Left ventricle myocardium superior (tissue), 1 donor: ENCODE data around the gene LYPD6. TPM values are rescaled to one million over a fixed set of nuclear protein-coding genes. Genes with fewer than 3 reads are reported as not detected.
"Not testable (repeated sequence)": the region's sequence is repeated elsewhere in the genome, so short reads cannot be mapped to it uniquely, and the experiment has no call there.

Experiments used
- ATAC-seq: fragments of 200-7000 bp; cut with Tn5 transposase; one replicate; pipeline ENCODE4 v1.9.1; 2020; ENCODE audit warnings: mild to moderate bottlenecking, moderate library complexity
- DNase-seq: peaks from one replicate; pipeline ENCODE4 v3.0.0-alpha.2; 2020
- intact Hi-C: fragments of 100-400 bp; cut with micrococcal nuclease; formaldehyde crosslinking; loops from one replicate; pipeline ENCODE4 v1.11.0; 2022
- total RNA-seq: library from RNA; stranded (reverse); fragmentation: NEBNext Ultra II Directional; extraction: Animal tissue kit (Norgen Biotek cat#: 25700); gene quantifications from one replicate; pipeline ENCODE4 v1.2.1, GENCODE V29; 2021
- donor health status: DM: no; HTN: yes; CAD: no; lungs with severe emphysema.

The LYPD6 gene
- total RNA-seq, 1 donor from 2014 or later: 0.30 TPM

- intact Hi-C loops: no loop called here
- DNase-seq: no peak
- ATAC-seq: no peak
Observed at GRCh38 chr2:149483004-149483605, 152.7 kb downstream of the LYPD6 start.

- no peak for DNase-seq
- intact Hi-C loops: no loop called here
- no peak for ATAC-seq
Observed at GRCh38 chr2:149486664-149487063, 156.3 kb downstream of the LYPD6 start.

GRCh38 chr2:149487189-149487588 is 156.8 kb downstream of the LYPD6 start:
- ATAC-seq (no peak), DNase-seq (no peak)
- intact Hi-C loops: no loop called here

GRCh38 chr2:149488706-149489440 is 158.5 kb downstream of the LYPD6 start:
- intact Hi-C loops: no loop called here
- DNase-seq: no peak
- no peak for ATAC-seq

- intact Hi-C loops: no loop called here
- ATAC-seq (no peak), DNase-seq (no peak)
Observed at GRCh38 chr2:149489452-149489851, 159.1 kb downstream of the LYPD6 start.

- no peak for ATAC-seq
Observed at GRCh38 chr2:149490296-149490695, 159.9 kb downstream of the LYPD6 start.

GRCh38 chr2:149492923-149493322 is 162.5 kb downstream of the LYPD6 start:
- ATAC-seq (no peak), DNase-seq (no peak)
- intact Hi-C loops: no loop called here

More at GRCh38 chr2:149490296-149490695, 159.9 kb downstream of the LYPD6 start:
- no peak for DNase-seq
- intact Hi-C loops: no loop called here

- DNase-seq, ATAC-seq, intact Hi-C loops: not testable (repeated sequence)
Observed at GRCh38 chr2:149499204-149499603, 168.8 kb downstream of the LYPD6 start.

GRCh38 chr2:149506808-149507207 is 176.4 kb downstream of the LYPD6 start:
- DNase-seq, intact Hi-C loops, ATAC-seq: not testable (repeated sequence)

- intact Hi-C loops: no loop called here
- ATAC-seq: no peak
- no peak for DNase-seq
Observed at GRCh38 chr2:149507974-149508373, 177.6 kb downstream of the LYPD6 start.

GRCh38 chr2:149513461-149513860 is 183.1 kb downstream of the LYPD6 start:
- ATAC-seq (no peak), DNase-seq (no peak)
- intact Hi-C loops: no loop called here
